KOPT-K1 (cell line): ENCODE measurements around the gene TCP11L1.

Source experiments
- H3K27ac ChIP-seq: fragments of 200-600 bp; sonication (generic); 2 replicates; pipeline ENCODE4 v1.5.1; 2016; ENCODE audit warnings: antibody characterized with exemption, mild to moderate bottlenecking, low read depth, low read length; ENCODE audit not compliant: poor library complexity, severe bottlenecking
- H3K36me3 ChIP-seq: fragments of 200-600 bp; sonication (generic); 2 replicates; pipeline ENCODE4 v1.5.1; 2017; ENCODE audit warnings: antibody characterized with exemption, mild to moderate bottlenecking, low read length, moderate library complexity; ENCODE audit not compliant: insufficient read depth
- H3K9me3 ChIP-seq: fragments of 200-600 bp; sonication (generic); 2 replicates; pipeline ENCODE4 v1.5.1; 2017; ENCODE audit warnings: antibody characterized with exemption, low read length, mild to moderate bottlenecking; ENCODE audit not compliant: insufficient read depth, poor library complexity, severe bottlenecking

TCP11L1 gene, protein sequence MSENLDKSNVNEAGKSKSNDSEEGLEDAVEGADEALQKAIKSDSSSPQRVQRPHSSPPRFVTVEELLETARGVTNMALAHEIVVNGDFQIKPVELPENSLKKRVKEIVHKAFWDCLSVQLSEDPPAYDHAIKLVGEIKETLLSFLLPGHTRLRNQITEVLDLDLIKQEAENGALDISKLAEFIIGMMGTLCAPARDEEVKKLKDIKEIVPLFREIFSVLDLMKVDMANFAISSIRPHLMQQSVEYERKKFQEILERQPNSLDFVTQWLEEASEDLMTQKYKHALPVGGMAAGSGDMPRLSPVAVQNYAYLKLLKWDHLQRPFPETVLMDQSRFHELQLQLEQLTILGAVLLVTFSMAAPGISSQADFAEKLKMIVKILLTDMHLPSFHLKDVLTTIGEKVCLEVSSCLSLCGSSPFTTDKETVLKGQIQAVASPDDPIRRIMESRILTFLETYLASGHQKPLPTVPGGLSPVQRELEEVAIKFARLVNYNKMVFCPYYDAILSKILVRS

DNA sequence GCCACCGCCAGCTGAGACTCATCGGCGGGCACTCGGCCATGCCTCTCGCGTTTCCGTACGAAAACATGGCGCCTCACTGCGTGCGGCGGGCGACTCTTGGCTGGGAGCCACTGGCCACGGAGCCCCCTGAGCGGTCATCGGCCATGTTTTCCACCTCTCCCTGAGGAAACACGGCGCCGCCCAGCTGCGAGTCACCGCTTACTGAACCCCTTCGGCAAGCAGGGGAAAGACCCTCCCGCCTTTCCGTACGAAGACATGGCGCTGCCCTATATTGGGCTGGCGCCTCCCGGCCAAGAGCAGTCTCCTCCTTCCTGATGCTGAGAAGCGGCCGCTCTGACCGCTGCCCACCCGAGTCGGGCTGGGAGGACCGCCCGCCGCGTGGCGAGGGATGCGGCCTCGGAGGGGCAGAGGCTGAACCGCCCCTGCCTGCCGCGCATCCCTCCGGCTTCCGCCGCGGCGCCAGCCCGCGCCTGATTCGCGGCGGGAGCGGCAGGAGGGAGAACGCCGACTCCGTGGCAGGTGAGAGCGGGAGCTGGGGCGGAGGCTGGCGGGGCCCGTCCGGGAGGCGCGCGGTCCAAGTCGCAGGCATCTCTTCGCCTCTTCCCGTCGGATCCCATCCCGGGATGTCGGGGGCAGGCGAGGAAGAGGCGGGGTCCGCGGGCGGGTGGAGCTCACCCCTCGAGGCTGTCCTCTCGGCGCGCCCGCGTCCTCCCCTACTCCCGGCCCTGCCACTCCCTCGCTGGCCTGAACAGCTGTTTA is at the start of gene TCP11L1:
TCP11L1 (plus strand) TSS at position 299 of the 759 bp plus-strand sequence. CDS start 4,202 bp downstream, outside the sequence.
- H3K36me3 ChIP-seq = peaks cover 9% of the 10 kb centered on the region
- no peaks in the 10 kb centered on the region for H3K9me3 ChIP-seq
- peak within 1 kb of the TSS; percentile 89 for H3K27ac ChIP-seq

DNA sequence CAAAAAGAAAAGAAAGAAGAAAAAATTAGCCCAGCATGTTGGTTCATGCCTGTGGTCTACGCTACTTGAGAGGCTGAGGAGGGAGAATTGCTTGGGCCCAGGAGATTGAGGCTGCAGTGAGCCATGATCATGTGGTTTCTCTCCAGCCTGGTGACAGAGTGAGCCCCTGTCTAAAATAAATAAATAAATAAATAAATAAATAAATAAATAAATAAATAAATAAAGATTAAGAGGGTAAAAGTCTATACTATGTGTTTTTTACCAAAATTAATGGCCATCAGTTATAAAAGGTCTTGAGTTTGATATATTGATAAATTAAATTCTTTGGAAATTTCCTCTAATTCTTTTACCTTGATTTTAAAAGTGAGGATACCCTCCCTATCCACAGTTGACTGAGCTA is 48.9 kb upstream of the TCP11L1 start:
- Histone ChIP-seq H3K9me3 (peaks cover 16% of the 10 kb centered on the region), H3K36me3 (no peaks in the 10 kb centered on the region), H3K27ac (no peak overlapping the region)

DNA sequence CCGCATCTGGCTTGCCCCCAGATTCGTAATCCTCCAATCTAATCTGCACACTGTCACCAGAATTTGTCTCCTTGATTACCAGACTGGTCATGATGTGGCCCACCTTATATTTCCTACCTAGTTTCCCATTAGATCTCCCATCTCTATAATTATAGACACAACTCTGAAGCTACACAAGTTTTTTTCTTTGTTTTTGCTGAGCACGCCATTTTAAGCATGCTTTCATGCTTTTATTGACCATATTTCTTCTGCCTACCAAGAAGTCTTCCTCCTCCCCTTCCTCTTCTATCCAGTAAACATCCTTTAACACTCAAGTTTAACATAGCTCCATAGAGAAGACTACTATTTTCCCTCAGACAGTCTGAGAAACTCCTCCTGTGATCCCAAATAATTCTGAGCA is 47.9 kb upstream of the TCP11L1 start:
- H3K27ac ChIP-seq = no peak overlapping the region
- H3K9me3 ChIP-seq = peaks cover 16% of the 10 kb centered on the region
- H3K36me3 ChIP-seq = no peaks in the 10 kb centered on the region

DNA sequence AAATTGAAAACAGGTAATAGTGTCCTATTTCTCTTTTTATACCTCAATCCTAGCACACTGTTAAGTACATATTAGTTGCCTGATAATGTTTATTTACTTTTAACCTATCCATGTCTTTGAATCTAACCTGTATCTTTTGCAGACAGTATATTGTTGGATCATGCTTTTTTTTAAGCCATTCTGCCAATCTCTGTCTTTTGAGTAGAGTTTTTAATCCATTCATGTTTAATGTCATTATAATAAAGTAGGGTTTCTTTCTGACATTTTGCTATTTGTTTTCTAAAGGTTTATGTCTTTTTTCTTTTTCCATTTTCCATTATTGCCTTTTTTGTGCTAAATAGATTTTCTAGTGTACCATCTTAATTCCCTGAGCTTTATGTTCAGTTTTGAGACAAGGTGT is 47.5 kb upstream of the TCP11L1 start:
- Histone ChIP-seq H3K9me3 (peaks cover 16% of the 10 kb centered on the region), H3K36me3 (no peaks in the 10 kb centered on the region)

DNA sequence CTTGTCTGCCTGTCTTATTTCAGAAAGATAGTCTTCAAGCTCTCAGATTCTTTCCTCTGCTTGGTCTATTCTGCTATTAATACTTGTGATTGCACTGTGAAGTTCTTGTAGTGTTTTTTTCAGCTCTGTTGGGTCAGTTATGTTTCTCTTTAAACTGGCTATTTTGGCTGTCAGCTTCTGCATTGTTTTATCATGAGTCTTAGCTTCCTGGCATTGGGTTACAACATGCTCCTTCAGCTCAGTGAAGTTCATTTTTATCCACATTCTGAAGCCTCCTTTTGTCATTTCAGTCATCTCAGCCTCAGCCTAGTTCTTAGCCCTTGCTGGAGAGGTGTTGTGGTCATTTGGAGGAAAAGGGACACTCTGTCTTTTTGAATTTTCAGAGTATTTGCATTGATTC is 39.2 kb upstream of the TCP11L1 start:
- H3K36me3 ChIP-seq = no peaks in the 10 kb centered on the region
- H3K27ac ChIP-seq = no peak overlapping the region
- no peaks in the 10 kb centered on the region for H3K9me3 ChIP-seq

More for the DNA sequence above, 47.5 kb upstream of the TCP11L1 start:
- no peak overlapping the region for H3K27ac ChIP-seq

DNA sequence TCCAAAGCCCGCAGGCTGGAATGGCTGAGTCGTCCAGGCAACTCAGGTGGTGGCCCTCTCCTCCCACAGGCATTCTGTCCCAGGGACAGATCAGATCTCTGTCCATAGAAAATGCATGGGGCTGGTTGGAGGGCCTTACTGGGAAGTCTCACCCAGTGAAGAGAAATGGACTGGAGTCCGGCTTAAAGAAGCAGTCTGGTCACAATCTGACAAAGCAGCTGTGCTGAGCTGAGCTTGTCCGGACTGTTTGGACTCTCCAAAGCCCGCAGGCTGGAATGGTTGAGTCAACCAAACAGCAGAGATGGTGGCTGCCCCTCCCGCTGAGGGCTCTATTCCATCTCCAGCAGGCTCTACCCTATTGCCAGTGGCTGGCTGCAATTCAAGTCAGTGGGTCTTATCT is 38.1 kb upstream of the TCP11L1 start:
- Histone ChIP-seq H3K36me3 (no peaks in the 10 kb centered on the region), H3K27ac (no peak overlapping the region), H3K9me3 (no peaks in the 10 kb centered on the region)

DNA sequence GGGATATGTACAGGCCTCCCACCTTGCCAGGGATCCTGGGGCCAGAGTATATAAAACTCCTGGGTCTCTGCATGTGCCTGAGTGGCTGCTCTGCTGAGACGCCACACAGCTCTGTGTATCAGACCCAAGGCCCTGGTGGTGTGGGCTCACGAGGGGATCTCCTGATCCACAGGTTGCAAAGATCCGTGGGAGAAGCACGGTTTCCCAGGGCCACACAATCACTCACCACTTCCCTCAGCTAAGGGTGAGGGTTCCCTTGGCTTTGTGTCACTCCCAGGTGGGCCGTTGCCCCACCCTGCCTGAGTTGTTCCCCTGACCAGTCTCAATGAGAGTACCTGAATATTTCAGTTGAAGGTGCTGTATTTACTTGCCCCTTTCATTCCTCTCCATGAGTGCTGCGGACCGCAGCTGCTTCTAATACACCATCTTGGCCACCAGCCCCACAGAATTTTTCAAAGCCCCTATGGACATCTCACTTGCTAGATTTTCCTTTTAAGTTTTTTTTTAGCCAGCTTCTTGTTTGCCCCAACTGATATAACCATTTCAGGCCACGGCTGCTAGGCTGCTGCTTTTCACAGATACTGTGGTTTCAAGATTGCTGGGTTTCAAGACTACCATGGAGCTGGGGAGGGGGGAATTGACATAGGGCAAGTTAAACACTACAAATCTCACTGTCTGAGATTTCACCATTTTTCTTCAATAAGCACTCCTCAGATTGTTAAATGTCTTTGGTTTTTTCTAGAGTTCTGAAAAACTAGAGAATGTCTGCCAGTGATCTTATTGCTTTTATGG is 37.4 kb upstream of the TCP11L1 start:
- Histone ChIP-seq H3K36me3 (no peaks in the 10 kb centered on the region), H3K27ac (no peak overlapping the region), H3K9me3 (no peaks in the 10 kb centered on the region)

DNA sequence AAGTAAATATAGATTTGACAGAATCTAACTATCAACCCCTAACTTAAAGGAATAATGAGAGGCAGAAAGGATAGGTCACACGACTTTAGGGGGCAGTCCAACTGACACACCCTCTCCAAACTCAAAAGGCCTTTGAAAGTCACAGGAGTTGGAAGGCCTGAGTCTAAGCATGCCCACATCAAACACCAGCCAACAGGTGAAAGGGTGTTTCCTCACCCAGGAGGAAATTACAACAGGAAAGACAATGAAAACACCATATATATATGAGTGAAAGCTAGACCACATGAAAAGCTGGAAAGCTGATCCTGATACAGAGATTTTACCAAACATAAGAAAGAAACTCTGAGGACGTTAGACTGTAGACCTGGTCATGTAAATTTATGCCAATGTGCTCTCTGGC is 34.2 kb upstream of the TCP11L1 start:
- no peaks in the 10 kb centered on the region for H3K9me3 ChIP-seq

DNA sequence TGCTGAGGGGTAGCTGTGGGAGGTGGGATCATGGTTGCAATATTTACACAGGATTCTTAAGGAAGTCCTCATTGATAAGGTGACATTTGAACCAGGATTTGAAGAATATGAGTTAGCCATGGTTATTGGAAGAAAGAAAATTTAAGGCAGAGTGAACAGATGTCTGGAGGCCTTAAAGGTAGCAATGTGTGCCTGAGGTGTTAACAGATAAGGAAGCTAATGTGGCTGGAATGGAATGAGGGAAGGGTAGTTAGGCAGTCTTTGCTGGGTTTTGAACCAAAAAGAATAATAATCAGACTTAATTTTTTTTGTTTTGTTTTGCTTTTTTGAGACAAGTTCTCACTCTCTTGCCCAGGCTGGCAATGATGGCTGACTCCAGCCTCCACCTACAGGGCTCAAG is 33.4 kb upstream of the TCP11L1 start:
- Histone ChIP-seq H3K9me3 (no peaks in the 10 kb centered on the region), H3K27ac (no peak overlapping the region), H3K36me3 (no peaks in the 10 kb centered on the region)

More for the DNA sequence above, 34.2 kb upstream of the TCP11L1 start:
- no peak overlapping the region for H3K27ac ChIP-seq
- H3K36me3 ChIP-seq = no peaks in the 10 kb centered on the region

DNA sequence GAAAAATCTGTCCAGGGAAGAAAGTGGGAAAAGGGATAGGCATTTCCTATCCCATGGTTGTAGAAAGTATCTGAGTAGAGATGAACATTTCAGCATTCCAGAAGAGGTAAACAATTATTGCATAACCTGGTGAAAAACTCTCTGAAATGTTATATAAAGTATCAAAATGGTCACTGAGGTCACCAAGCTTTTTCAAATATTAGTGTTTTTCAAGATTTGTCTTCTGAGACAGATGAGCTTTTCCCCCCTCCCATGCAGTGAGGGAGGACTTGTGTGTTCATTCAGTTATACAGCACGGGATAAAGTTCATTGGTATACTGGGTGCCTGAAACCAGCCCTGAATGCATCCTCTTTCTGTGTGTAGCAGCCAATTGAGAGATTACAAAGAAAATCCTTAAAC is 25.6 kb upstream of the TCP11L1 start:
- H3K9me3 ChIP-seq = no peaks in the 10 kb centered on the region
- no peak overlapping the region for H3K27ac ChIP-seq
- H3K36me3 ChIP-seq = no peaks in the 10 kb centered on the region

DNA sequence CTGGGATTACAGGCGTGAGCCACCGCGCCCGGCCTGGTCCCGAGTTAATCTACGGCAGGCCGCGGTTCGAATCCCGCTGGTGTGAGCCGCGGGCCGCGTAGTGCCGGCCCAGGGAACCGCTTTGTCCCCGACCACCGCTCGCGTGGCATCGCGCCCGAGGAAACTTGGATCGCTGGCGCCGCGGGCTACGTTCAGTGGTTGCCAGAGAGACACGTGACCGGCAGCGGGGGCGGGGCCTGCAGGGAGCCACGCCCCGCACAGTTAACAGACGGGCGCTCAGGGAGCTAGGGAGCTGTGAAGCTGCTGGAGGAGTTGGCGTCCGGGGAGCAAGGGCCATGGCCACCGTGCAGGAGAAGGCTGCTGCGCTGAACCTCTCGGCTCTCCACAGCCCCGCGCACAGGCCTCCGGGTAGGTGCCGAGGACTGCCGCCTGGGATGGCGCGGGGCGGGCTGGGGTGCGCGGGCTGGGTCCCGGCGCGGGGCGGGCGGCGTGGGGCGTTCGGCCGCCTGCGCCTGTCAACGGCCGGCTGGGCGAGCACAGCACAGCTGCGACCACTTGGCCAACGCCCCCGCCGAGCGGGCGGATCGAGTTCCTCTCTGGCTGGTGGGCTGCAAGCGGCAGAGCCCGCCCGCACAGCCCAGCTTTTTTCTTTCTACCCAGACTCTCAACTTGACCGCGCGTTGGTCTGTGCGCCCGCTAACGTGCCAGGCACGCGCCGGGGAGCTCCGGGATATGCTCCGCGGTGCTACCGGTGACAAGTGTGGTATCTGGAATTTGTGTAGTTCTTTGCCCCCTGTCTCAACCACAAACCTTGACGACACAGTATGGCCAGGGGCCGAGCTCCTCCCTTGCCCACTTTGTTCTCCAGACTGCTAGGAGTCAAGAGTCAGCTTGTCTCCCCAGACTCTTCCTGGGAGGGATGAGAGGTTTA is 23.5 kb upstream of the TCP11L1 start, which contains the start of gene DEPDC7:
DEPDC7 (plus strand) TSS at position 258 of the 931 bp plus-strand sequence; CDS start at position 336, 78 bp downstream.
- H3K9me3 ChIP-seq = no peaks in the 10 kb centered on the region
- H3K36me3 ChIP-seq = no peaks in the 10 kb centered on the region
- H3K27ac ChIP-seq = no peak within 1 kb of the TSS

DNA sequence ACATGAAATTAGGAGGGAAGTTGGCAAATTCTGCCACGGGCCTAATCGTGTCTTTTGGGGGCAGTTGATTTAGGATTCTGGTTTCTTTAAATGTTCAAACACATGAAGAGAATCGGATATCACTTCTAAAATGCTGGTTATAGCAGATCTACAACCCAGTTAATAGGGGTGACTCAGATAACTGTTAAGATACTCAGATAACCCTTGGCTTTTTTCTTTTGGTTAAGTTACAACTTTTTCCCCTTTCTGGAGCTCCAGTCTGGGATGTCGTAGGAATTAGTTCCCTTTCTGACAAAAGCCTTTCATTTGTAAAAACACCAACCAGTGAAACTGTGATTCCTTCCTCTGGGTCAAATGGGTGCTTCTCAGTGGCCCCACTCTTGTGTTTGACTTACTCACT is 22.7 kb upstream of the TCP11L1 start:
- Histone ChIP-seq H3K36me3 (no peaks in the 10 kb centered on the region), H3K27ac (no peak overlapping the region), H3K9me3 (no peaks in the 10 kb centered on the region)

DNA sequence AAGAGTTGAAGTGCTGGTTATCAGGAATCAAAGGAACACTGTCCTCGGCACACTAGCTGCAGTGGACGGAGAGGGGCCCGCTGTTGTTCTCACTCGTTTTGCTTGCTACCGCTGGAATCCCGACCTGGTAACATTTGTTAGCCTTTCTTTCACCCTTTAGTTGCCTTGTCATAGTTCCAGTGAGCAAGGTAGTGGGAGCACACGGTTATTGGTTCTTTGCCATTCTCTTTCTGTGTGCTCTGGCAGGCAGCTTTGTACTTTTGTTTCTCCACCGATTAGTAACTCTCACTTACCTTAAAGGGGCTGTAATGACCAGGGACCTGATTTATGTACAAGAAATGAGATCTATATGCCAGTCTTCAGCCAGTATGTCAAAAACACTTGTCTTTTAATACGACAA is 21.9 kb upstream of the TCP11L1 start:
- Histone ChIP-seq H3K27ac (no peak overlapping the region), H3K36me3 (no peaks in the 10 kb centered on the region), H3K9me3 (no peaks in the 10 kb centered on the region)

DNA sequence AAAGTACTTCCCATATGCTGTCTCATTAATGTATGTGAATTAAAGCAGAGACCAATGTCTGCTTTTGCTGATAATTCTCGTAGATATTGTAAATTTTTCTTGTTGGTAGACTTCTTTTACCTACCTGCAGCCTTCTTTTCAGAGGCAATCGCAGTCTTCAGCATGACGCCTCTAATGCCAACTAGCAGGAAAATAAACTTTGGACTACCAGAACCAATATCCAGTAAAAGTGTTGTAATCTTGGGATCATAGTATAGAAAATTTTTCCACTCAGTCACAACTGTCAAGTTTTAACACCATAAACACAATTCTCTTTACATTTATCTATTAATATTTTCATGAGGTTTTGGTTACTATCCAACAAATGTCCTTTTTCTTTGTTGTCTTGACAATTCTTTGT is 21.4 kb upstream of the TCP11L1 start:
- Histone ChIP-seq H3K9me3 (no peaks in the 10 kb centered on the region), H3K27ac (no peak overlapping the region)

More for the DNA sequence above, 21.4 kb upstream of the TCP11L1 start:
- no peaks in the 10 kb centered on the region for H3K36me3 ChIP-seq
